MG63 (cell line): Measurements from ENCODE around the gene TSPAN16. TPM values are rescaled to one million over a fixed set of nuclear protein-coding genes. Genes with fewer than 3 reads are reported as not detected.
"Not testable (repeated sequence)": the region's sequence is repeated elsewhere in the genome, so short reads cannot be mapped to it uniquely, and the experiment has no call there.

Experiments
- DNase-seq: peaks from one replicate; pipeline ENCODE4 v3.0.0-alpha.2; 2020
- H3K27me3 ChIP-seq: fragments of 250-450 bp; sonication (Bioruptor Pico); 2 replicates; pipeline ENCODE4 v1.5.1; 2020; ENCODE audit warnings: mild to moderate bottlenecking, moderate library complexity
- H3K36me3 ChIP-seq: fragments of 250-450 bp; sonication (Bioruptor Pico); 2 replicates; pipeline ENCODE4 v1.5.1; 2020; ENCODE audit warnings: mild to moderate bottlenecking, moderate library complexity
- H3K4me3 ChIP-seq: fragments of 250-450 bp; sonication (Bioruptor Pico); 2 replicates; pipeline ENCODE4 v1.5.1; 2020; ENCODE audit warnings: mild to moderate bottlenecking, moderate library complexity
- H3K9me3 ChIP-seq: fragments of 250-450 bp; sonication (Bioruptor Pico); 2 replicates; pipeline ENCODE4 v1.5.1; 2020; ENCODE audit warnings: mild to moderate bottlenecking, moderate library complexity
- total RNA-seq: library from RNA; depleted of rRNA; stranded (reverse); fragments of >200 nt; shearing (Covaris generic); gene quantifications from 2 replicates; pipeline ENCODE4 v1.2.3, GENCODE V29; 2014; ENCODE audit warnings: low replicate concordance

Gene TSPAN16
- total RNA-seq, 1 experiment from 2014 or later, result 1.0 TPM

DNA sequence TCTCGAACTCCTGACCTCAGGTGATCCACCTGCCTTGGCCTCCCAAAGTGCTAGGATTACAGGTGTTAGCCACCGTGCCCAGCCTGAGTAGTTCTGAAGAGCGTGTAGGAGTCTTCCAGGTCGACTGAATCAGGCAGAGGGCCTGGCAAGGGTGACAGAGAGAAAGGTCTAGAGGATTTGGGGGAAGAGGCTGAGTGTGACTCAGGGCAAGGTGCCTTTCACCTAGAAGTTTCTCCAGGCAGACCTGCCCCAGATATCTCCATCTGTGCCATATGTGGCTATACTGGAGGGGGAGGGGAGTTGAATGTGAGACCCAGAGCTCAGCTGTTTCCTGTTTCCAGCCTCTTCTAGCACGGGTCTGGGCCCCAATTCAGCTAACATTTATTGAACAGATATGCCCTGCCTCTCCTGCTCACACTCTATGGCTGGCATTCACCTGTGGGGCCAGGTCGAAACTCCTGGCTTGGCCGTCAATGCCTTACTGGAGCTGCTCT is 51.6 kb downstream of the TSPAN16 start:
- H3K9me3 ChIP-seq, result peaks cover 8% of the 10 kb centered on the region
- no peak overlapping the region for H3K4me3 ChIP-seq
- H3K36me3 ChIP-seq, result 0 out of 2 replicates have a peak, but pooled peaks cover 4% of the 10 kb centered on the region
- no peak for DNase-seq
- H3K27me3 ChIP-seq, result no peaks in the 10 kb centered on the region

DNA sequence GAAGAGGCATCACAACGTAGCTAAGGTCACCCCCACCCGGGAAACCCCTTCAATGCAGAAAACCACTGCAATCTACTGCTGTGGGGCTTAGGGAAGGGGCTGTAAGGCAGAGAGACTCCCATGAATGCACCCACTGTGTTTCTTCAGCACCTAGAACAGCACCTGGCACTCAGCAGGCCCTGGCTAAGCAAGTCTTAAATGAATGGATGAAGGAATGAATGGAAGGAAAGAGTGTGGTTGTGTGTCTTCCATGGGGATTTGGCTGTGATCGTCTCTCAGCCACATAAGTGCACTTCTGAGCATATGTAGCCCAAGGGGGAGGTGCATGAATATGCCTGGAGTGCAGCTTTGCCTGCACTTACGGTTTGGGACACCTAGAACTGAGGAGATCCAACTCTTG is 53.2 kb downstream of the TSPAN16 start:
- no peak for DNase-seq
- Histone ChIP-seq H3K4me3 (no peak overlapping the region), H3K9me3 (peaks cover 8% of the 10 kb centered on the region), H3K36me3 (no peaks in the 10 kb centered on the region), H3K27me3 (no peaks in the 10 kb centered on the region)

DNA sequence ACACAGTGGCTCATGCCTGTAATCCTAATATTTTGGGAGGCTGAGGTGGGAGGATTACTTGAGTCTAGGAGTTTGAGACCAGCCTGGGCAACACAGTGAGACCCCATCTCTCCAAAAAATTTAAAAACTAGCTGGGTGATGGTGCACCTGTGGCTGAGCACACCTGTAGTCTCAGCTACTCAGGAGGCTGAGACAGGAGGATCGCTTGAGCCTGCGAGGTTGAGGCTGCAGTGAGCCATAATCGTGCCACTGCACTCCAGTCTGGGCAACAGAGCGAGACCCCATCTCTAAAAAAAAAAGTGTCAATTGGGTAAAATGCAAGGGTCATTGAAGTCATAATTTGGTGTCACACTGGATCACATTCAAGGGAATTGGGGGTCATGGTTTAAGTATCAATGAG is 58.1 kb downstream of the TSPAN16 start:
- H3K9me3 ChIP-seq, H3K36me3 ChIP-seq, H3K27me3 ChIP-seq, DNase-seq, H3K4me3 ChIP-seq: not testable (repeated sequence)

DNA sequence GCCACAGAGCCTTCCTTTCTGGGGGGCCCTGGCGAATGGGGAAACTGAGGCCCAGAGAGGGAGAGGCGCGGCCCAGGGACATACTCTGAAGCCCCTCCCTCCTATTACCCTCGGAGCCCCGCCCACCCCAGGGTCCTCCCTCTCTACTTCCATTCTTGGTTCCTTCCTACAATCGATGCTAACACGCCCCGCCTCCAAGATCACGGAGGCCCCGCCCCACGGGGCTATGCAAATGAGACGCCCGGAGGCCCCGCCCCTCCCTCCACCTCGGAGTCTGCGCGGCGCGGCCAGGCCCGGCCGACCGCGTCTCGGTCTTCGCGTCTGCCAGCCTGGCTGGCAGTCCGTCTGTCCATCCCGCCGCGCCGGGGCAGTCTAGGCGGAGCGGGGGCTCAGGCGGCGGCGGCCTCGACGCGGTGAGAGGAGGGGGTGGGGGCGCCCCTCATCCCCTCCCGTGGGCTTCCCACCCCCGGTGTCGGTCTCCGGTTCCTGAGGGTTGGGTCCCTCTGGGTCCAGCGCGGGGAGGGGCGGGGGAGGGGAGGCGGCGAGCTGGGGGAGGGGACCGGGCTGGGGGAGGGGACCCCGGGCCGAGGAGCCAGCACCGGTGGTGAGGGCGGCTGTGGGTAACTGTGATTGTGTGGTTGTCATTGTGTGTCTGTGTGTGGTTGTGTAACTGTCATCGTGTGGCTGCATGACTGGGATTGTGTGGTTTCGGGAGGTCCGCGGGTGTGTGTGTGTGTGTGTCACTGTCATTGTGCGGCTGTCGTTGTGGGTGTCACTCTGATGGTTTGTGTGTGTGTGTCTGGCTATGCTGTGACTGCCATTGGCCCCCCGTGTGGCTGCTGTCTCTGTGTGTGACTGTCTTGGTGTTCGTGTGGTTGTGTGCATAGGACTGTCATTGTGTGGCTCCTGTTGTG is 59.5 kb downstream of the TSPAN16 start, which contains the start of gene PLPPR2:
Gene PLPPR2 (plus strand): TSS at position 273 of the 914 bp plus-strand sequence. CDS start 2,242 bp downstream, outside the sequence.
- Histone ChIP-seq H3K4me3 (peak within 1 kb of the TSS; percentile 64), H3K9me3 (no peaks in the 10 kb centered on the region), H3K27me3 (no peaks in the 10 kb centered on the region), H3K36me3 (peaks cover 6% of the 10 kb centered on the region; the same call in 1 of the 2 replicates)
- DNase-seq, result peak; percentile 96

DNA sequence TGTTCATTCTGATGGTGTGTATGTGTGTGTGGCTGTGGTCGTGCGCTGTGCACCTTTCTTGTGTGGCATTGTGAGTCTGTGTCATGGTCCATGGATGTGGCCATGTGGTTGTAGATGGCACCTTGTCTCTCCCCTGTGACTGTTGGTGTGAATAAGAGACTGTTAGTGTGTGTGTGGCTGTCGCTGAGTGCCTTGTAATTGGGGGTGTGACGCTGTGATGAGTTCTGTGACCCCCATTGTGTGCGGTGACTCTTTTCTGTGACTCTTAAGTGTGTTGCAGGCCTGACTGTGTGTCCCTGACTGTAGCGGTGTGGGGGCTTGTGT is 60.1 kb downstream of the TSPAN16 start:
- no peaks in the 10 kb centered on the region for H3K9me3 ChIP-seq
- H3K27me3 ChIP-seq, result no peaks in the 10 kb centered on the region
- DNase-seq, result no peak
- peak overlapping the region; percentile 64 for H3K4me3 ChIP-seq
- peaks cover 12% of the 10 kb centered on the region for H3K36me3 ChIP-seq

DNA sequence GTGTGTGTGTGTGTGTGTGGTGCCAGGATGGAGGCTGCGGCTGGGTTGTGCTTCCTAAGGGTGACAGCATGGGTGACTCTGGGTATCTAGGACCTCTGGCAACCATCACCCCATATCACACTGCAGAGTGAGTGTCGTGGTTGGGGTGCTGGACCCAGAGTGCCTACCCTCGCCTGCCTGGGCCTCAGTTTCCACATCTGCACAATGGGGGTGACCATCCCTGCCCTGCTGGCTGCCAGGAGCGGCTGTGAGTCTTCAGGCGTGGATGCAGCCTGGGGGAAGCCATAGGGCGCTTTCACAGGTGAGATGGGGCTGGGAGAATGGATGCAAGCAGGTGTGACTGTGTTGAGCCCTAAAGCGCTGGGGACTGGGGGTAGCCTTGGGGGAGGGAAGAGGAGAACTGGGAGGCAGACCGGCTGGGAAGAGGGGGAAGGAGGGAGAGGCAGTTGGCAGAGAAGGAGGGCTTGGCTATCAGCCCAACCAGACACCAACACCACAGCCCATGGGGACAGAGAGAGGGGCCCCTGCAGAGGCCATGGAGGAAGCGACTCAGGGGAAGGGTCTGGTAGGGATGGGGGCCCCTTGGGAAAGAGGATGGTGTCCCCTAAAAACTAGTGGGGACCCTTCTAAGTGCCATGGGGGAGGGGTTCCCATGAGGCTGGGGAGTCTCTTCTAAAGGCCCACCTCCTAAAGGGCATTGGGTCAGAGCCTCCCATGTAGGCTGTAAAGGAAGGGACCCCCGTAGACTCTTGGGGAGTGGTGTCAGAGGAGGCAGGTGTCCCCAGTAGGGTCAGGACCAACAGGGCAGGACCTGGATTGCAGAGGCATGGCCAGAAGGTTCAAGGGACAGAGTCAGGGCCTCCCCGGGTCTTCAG is 61.0 kb downstream of the TSPAN16 start:
- peaks cover 19% of the 10 kb centered on the region for H3K36me3 ChIP-seq
- no peaks in the 10 kb centered on the region for H3K27me3 ChIP-seq
- DNase-seq, result no peak
- H3K9me3 ChIP-seq, result no peaks in the 10 kb centered on the region
- H3K4me3 ChIP-seq, result no peak overlapping the region

DNA sequence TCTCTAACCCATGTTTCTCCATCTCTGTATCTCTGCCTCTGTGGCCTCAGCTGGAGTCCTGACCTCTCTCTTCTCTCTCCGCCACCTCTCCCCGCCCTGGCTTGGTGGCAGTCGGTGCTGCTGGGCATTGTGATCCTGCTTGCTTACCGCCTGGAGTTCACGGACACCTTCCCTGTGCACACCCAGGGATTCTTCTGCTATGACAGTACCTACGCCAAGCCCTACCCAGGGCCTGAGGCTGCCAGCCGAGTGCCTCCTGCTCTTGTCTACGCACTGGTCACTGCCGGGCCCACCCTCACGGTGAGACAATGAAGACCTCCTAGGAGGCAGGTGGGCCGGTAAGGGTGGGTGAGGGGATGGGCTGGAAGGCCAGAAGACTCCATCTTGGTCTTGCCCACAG is 63.5 kb downstream of the TSPAN16 start:
- DNase-seq, result no peak
- no peaks in the 10 kb centered on the region for H3K27me3 ChIP-seq
- H3K36me3 ChIP-seq, result peaks cover 34% of the 10 kb centered on the region
- no peaks in the 10 kb centered on the region for H3K9me3 ChIP-seq
- H3K4me3 ChIP-seq, result no peak overlapping the region

DNA sequence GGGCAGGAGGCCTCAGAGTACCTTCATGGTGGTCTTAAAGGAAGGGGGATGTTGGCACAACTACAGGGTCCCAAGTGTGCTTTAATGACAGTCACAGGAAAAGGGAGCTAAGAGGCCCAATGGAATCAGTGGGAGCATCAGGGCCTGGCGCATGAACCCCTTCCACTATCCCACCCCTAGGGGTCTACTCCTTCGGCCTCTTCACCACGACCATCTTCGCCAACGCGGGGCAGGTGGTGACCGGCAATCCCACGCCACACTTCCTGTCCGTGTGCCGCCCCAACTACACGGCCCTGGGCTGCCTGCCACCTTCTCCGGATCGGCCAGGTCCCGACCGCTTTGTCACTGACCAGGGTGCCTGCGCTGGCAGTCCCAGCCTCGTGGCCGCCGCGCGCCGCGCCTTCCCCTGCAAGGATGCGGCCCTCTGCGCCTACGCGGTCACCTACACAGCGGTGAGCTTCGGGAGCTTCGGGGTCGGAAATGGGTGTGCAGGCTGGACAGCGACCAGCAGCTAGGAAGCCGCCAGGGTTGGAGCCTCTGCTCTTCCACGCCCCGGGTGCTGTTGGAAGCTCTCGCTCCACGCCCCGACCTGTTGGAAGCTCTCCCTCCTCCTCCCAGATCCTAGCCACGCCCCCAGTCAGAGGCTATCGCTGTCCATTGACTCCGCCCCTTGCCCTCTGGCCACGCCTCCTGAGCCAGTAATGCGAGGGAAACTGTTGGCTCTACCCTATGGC is 65.2 kb downstream of the TSPAN16 start:
- H3K27me3 ChIP-seq, result no peaks in the 10 kb centered on the region
- DNase-seq, result no peak

DNA sequence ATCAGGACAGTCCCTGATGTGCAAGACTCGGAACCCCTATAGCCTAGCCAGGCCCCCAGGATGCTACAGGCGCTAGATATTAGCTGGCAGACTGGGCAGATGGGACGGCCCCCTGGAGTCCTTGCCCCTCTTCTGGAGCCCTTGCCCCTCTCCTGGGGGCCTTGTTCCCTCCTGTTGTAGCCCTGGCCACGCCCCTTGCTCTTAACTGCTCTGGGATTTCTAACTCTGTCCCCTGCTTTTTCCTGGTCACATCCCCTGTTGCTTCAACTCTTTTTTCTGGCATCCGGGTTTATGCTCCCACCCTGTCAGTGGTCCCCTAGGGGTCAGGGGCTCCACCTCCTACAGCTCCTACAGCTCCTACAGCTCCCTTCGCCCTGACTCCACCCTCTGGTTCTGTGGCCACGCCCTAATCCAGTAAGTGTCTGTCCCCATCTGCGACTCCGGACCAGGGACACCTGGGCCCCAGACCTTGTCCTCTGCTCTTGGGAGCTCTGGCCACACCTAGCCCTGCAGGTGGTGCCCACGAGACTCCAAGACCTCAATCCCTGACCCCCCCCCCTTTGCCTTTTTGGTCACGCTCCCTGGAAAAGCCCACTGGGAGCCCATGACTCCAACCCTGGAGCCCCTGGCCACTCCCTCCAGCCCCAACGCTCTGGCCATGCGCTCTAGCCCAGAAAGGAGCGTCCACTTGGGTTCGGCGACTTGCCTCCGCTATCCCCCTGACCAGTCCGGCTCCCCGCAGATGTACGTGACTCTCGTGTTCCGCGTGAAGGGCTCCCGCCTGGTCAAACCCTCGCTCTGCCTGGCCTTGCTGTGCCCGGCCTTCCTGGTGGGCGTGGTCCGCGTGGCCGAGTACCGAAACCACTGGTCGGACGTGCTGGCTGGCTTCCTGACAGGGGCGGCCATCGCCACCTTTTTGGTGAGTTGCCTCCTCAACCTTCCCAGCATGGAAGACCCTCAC is 66.1 kb downstream of the TSPAN16 start:
- H3K9me3 ChIP-seq, result no peaks in the 10 kb centered on the region
- no peaks in the 10 kb centered on the region for H3K27me3 ChIP-seq
- no peak for DNase-seq
- H3K4me3 ChIP-seq, result no peak overlapping the region
- H3K36me3 ChIP-seq, result peaks cover 42% of the 10 kb centered on the region

More for the DNA sequence above, 65.2 kb downstream of the TSPAN16 start:
- no peak overlapping the region for H3K4me3 ChIP-seq
- H3K9me3 ChIP-seq, result no peaks in the 10 kb centered on the region
- peaks cover 38% of the 10 kb centered on the region for H3K36me3 ChIP-seq

DNA sequence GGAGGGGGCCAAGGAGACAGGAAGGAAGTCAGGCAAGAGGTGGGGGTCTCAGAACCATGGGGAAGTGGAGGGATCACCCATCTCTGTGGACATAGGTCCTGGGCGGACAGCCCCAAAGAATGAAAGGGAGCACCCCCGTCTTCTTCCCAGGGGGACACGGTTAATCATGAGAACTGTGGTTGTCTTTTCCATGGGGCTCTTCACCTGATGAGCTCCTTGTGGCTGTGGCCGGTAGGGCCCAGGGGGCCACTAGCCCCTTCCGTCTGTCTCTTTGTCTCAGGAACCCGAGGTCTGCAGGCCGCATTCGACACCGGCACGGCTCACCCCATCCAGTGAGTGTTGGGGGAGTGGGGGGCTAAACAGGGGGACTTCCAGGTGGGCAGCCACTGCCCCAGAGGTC is 67.9 kb downstream of the TSPAN16 start:
- Histone ChIP-seq H3K27me3 (no peaks in the 10 kb centered on the region), H3K36me3 (peaks cover 50% of the 10 kb centered on the region), H3K4me3 (no peak overlapping the region), H3K9me3 (no peaks in the 10 kb centered on the region)
- no peak for DNase-seq

DNA sequence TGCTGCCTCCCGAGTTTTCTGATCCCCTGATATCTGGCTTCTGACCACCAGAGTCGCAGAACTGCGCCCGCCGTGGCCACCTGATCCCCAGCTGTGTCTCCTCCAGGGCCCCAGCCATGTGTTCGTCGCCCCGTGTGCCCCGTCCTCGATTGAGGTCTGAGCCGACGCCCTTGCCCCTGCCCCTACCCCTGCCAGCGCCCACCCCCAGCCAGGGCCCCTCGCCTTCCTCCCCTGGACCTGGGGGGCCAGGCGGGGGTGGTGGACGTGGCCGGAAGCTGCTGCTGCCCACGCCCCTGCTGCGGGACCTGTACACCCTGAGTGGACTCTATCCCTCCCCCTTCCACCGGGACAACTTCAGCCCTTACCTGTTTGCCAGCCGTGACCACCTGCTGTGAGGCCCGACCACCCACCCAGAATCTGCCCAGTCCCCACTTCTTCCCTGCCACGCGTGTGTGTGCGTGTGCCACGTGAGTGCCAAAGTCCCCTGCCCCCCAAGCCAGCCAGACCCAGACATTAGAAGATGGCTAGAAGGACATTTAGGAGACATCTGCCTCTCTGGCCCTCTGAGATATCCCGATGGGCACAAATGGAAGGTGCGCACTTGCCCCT is 68.4 kb downstream of the TSPAN16 start:
- Histone ChIP-seq H3K27me3 (no peaks in the 10 kb centered on the region), H3K36me3 (peaks cover 50% of the 10 kb centered on the region), H3K9me3 (no peaks in the 10 kb centered on the region), H3K4me3 (no peak overlapping the region)
- no peak for DNase-seq

DNA sequence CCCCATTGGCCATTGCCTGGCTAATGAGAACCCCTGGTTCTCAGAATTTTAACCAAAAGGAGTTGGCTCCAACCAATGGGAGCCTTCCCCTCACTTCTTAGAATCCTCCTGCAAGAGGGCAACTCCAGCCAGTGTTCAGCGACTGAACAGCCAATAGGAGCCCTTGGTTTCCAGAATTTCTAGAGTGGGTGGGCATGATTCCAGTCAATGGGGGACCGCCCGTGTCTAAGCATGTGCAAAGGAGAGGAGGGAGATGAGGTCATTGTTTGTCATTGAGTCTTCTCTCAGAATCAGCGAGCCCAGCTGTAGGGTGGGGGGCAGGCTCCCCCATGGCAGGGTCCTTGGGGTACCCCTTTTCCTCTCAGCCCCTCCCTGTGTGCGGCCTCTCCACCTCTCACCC is 69.0 kb downstream of the TSPAN16 start:
- Histone ChIP-seq H3K9me3 (no peaks in the 10 kb centered on the region), H3K4me3 (no peak overlapping the region), H3K27me3 (no peaks in the 10 kb centered on the region), H3K36me3 (peaks cover 45% of the 10 kb centered on the region)
- DNase-seq, result no peak
